ENCODE data around the gene PGPEP1.
A peak's percentile ranks its signal among the peaks of the same experiment; 100 is the strongest.

- TF ChIP-seq MTA2 (IDR thresholded peaks at IDR 0.05; ENCODE audit: low read depth) = no peak
- TF ChIP-seq EZH2 (IDR thresholded peaks at IDR 0.05; ENCODE audit: borderline replicate concordance, control insufficient read depth, low read depth, low read length) = no peak
- TF ChIP-seq CTCF (IDR thresholded peaks at IDR 0.05 in 2 of 3, conservative IDR thresholded peaks at IDR 0.05 in 1 of 3; ENCODE audit: control insufficient read depth in 2 of 3, extremely low read depth in 1 of 3, insufficient read depth in 1 of 3, low read depth in 3 of 3, low read length in 3 of 3) = no peak
- TF ChIP-seq WRNIP1 (IDR thresholded peaks at IDR 0.05; ENCODE audit: borderline replicate concordance, low read depth, low read length) = no peak
- TF ChIP-seq EP300 (IDR thresholded peaks at IDR 0.05; ENCODE audit: borderline replicate concordance in 1 of 2, control insufficient read depth in 1 of 2, low read depth in 2 of 2, low read length in 2 of 2) = no peak
- TF ChIP-seq ZNF592 (IDR thresholded peaks at IDR 0.05) = no peak
- TF ChIP-seq YY1 (IDR thresholded peaks at IDR 0.05; ENCODE audit: low read depth, low read length) = no peak
- TF ChIP-seq POLR2A (IDR thresholded peaks at IDR 0.05; ENCODE audit: low read depth, low read length) = peak; percentile 24; the same call in 1 of the 2 replicates
- no peak for TF ChIP-seq SMAD5 (IDR thresholded peaks at IDR 0.05; ENCODE audit: low read depth)
Observed at GRCh38 chr19:18368504-18369222, 28.3 kb downstream of the PGPEP1 start.
